ENCODE results near the gene FAM20C.

DNA sequence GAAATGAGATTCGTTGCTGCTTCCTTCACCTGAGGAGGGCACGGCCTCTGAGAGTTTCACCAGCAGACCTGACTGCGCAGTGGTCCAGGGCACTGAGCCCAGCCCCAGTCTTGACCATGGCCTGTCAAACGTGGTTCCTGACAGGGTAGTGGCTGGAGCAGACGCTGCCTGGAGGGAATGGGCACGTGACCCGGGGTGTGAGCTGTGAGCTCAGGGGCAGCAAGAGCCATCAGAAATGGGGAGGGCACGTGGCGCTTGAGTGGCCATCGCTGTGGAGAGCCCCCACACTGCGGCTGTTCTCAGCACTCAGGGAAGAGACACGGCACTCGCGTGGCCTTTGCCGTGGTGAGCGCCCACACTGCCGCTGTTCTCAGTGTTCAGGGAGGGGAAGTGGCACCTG, 12.0 kb downstream of the FAM20C start:
- TF ChIP-seq POLR2AphosphoS5 (IDR thresholded peaks at IDR 0.05): no peak
- TF ChIP-seq, protein P1, sequence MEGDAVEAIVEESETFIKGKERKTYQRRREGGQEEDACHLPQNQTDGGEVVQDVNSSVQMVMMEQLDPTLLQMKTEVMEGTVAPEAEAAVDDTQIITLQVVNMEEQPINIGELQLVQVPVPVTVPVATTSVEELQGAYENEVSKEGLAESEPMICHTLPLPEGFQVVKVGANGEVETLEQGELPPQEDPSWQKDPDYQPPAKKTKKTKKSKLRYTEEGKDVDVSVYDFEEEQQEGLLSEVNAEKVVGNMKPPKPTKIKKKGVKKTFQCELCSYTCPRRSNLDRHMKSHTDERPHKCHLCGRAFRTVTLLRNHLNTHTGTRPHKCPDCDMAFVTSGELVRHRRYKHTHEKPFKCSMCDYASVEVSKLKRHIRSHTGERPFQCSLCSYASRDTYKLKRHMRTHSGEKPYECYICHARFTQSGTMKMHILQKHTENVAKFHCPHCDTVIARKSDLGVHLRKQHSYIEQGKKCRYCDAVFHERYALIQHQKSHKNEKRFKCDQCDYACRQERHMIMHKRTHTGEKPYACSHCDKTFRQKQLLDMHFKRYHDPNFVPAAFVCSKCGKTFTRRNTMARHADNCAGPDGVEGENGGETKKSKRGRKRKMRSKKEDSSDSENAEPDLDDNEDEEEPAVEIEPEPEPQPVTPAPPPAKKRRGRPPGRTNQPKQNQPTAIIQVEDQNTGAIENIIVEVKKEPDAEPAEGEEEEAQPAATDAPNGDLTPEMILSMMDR (IDR thresholded peaks at IDR 0.05): no peak

All from prostate gland (tissue), 2 donors.